SK-N-SH (cell line): ENCODE measurements around the gene DNAJB8.

Experiments
- CHD2 ChIP-seq: fragments of 150-350 bp; IDR thresholded peaks from 2 replicates; pipeline ENCODE4 v1.6.1; 2018; ENCODE audit warnings: low read length; ENCODE audit not compliant: partially characterized antibody
- ELF1 ChIP-seq: IDR thresholded peaks from 2 replicates; pipeline ENCODE4 v1.4.0; 2012
- RCOR1 ChIP-seq: fragments of 150-350 bp; IDR thresholded peaks from 2 replicates; pipeline ENCODE4 v1.6.1; 2017; ENCODE audit warnings: antibody characterized with exemption, low read length
- RFX5 ChIP-seq: IDR thresholded peaks from 2 replicates; pipeline ENCODE4 v1.6.1; 2012; ENCODE audit warnings: mild to moderate bottlenecking, improper control_type of control experiment, low read length
- RXRA ChIP-seq: IDR thresholded peaks from 2 replicates; pipeline ENCODE4 v1.4.0; 2012; ENCODE audit warnings: low read depth, mild to moderate bottlenecking, borderline replicate concordance
- SMC3 ChIP-seq: IDR thresholded peaks from 2 replicates; pipeline ENCODE4 v1.6.1; 2012; ENCODE audit warnings: low read depth, low read length, improper control_type of control experiment
- TAF1 ChIP-seq: IDR thresholded peaks from 2 replicates; pipeline ENCODE4 v1.6.1; 2012; ENCODE audit warnings: low read depth, mild to moderate bottlenecking, low read length, moderate library complexity, borderline replicate concordance
- YY1 ChIP-seq: IDR thresholded peaks from 2 replicates; pipeline ENCODE4 v1.4.0; 2012; ENCODE audit warnings: low read depth, mild to moderate bottlenecking
- TF ChIP-seq, protein P1 (sequence below): fragments of 200-600 bp; sonication (generic); IDR thresholded peaks from 2 replicates; pipeline ENCODE4 v1.6.1; 2017; ENCODE audit warnings: antibody characterized with exemption, mild to moderate bottlenecking, moderate library complexity

DNA sequence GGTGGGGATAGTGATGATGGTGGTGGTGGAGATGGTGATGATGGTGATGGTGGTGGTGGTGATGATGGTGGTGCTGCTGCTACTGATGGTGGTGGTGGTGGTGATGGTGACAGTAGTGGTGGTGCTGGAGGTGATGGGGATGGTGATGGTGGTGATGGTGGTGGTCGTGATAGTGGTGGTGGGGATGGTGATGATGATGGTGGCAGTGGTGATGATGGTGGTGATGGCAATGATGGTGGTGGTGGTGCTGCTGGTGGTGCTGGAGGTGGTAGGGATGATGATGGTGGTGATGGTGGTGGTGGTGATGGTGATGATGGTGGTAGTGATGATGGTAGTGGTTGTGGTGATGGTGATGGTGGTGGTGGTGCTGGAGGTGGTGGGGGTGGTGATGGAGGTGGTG lies 21.3 kb downstream of the DNAJB8 start:
- TF ChIP-seq CHD2 (no peak), RXRA (no peak), YY1 (no peak), SMC3 (no peak), RFX5 (no peak), RCOR1 (no peak), TAF1 (no peak), ELF1 (no peak)
- TF ChIP-seq, protein P1, sequence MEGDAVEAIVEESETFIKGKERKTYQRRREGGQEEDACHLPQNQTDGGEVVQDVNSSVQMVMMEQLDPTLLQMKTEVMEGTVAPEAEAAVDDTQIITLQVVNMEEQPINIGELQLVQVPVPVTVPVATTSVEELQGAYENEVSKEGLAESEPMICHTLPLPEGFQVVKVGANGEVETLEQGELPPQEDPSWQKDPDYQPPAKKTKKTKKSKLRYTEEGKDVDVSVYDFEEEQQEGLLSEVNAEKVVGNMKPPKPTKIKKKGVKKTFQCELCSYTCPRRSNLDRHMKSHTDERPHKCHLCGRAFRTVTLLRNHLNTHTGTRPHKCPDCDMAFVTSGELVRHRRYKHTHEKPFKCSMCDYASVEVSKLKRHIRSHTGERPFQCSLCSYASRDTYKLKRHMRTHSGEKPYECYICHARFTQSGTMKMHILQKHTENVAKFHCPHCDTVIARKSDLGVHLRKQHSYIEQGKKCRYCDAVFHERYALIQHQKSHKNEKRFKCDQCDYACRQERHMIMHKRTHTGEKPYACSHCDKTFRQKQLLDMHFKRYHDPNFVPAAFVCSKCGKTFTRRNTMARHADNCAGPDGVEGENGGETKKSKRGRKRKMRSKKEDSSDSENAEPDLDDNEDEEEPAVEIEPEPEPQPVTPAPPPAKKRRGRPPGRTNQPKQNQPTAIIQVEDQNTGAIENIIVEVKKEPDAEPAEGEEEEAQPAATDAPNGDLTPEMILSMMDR: no peak
